Measurements from ENCODE around the gene SH3BP1.
A peak's percentile ranks its signal among the peaks of the same experiment; 100 is the strongest.

Gene SH3BP1

DNA sequence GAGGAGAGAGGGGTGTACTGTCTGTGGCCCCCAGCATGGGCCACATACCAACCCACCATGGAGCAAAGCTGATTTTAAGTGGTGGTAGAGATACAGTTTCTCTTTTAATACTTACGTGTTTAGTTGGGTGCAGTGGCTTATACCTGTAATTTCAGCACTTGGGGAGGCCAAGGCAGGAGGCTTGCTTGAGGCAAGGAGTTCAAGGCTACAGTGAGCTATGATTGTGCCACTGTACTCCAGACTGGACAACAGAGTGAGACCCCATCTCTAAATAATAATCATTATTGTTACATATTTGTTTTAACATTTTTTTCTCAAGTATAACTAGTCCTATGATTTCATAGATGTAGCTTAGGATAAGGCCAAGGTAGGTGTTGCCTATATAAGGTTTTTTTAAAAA lies 22.0 kb upstream of the SH3BP1 start:
- no peak overlapping the region for H3K4me3 ChIP-seq (ENCODE audit: low read depth, low read length)
- TF ChIP-seq, protein P1, sequence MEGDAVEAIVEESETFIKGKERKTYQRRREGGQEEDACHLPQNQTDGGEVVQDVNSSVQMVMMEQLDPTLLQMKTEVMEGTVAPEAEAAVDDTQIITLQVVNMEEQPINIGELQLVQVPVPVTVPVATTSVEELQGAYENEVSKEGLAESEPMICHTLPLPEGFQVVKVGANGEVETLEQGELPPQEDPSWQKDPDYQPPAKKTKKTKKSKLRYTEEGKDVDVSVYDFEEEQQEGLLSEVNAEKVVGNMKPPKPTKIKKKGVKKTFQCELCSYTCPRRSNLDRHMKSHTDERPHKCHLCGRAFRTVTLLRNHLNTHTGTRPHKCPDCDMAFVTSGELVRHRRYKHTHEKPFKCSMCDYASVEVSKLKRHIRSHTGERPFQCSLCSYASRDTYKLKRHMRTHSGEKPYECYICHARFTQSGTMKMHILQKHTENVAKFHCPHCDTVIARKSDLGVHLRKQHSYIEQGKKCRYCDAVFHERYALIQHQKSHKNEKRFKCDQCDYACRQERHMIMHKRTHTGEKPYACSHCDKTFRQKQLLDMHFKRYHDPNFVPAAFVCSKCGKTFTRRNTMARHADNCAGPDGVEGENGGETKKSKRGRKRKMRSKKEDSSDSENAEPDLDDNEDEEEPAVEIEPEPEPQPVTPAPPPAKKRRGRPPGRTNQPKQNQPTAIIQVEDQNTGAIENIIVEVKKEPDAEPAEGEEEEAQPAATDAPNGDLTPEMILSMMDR (IDR thresholded peaks at IDR 0.05; ENCODE audit: borderline replicate concordance, insufficient read depth, low read depth, low read length), result no peak

DNA sequence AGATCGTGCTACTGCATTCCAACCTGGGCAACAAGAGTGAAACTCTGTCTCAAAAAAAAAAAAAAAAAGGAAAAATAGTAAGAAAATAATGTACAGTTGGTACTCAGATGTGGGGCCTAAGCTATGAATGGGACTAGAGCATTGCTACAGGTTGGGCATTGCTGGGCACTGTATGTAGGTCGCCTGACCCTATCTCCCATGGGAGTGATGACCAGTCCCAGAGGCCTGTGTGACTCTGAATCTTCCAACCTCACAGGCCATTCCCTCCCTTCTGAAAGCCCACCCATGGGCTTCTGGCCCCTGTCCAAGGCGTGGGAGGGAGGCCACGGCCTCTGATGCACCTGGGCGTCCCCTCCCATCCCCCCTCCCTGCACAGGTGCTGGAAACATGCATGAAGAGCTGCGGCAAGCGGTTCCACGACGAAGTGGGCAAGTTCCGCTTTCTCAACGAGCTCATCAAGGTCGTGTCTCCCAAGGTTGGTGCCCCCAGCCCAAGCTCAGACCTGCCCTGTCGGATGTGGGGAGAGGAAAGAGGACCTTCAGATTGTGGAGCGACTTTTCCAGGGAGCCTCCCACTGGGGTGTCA lies 21.3 kb upstream of the SH3BP1 start:
- H3K4me3 ChIP-seq (ENCODE audit: low read depth, low read length), result no peak overlapping the region
- TF ChIP-seq, protein P1 (IDR thresholded peaks at IDR 0.05; ENCODE audit: borderline replicate concordance, insufficient read depth, low read depth, low read length), result no peak

DNA sequence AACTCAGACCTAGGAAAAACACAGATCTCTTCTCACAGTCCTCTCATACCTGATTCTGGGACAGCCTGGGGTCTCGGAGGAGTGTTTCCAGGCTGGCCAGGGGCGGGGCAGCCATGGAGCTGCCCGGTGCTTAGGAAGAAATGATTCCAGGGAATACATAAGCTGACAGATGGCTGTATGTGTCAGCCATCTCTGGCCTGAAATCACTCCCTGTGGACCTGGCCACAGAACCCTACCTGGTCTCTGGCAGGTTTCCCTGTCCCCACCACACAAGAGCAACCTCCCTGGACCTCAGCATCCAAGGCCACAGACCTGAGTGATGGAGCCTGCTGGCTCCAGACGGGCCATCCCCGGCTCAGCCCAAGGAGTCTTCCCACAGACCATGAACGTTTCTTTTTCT lies 20.8 kb upstream of the SH3BP1 start:
- TF ChIP-seq, protein P1 (IDR thresholded peaks at IDR 0.05; ENCODE audit: borderline replicate concordance, insufficient read depth, low read depth, low read length), result no peak
- H3K4me3 ChIP-seq (ENCODE audit: low read depth, low read length), result no peak overlapping the region

DNA sequence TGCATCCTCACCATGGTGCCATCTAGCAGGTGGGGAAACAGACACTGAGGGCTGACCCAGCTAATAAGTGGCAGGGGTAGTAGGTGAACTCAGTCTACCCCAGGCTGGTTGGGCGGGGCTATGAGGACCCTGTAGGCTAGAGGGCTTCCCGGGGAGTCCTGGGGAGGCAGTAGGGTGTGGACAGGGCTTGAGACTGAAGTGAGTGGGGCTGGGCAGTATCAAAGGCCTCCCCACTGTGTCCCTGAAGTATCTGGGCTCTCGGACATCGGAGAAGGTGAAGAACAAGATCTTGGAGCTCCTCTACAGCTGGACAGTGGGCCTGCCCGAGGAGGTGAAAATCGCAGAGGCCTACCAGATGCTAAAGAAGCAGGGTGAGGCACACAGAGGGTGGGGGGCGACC lies 19.5 kb upstream of the SH3BP1 start:
- TF ChIP-seq, protein P1 (IDR thresholded peaks at IDR 0.05; ENCODE audit: borderline replicate concordance, insufficient read depth, low read depth, low read length), result no peak
- no peak overlapping the region for H3K4me3 ChIP-seq (ENCODE audit: low read depth, low read length)

DNA sequence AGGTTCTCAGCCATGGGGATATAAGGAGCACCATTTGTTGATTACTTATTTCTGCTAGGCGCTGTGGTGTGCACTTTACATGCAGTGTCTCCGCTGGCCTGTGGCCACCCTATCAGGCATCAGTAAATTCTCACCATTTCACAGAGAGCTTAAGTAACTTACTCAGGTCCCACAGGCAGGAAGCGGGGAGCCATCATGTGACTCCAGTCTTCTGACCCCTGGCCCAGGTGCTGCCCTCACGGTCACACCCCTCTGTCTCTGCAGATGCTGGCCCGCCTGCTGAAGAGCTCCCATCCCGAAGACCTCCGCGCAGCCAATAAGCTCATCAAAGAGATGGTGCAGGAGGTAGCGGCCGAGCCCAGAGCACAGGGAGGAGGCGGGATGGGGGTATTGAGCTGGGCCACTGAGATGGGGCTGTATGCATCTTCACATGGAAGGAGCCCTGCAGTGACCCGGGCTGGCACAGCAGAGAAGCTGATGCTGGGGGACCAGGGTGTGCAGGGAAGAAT lies 18.1 kb upstream of the SH3BP1 start:
- TF ChIP-seq, protein P1 (IDR thresholded peaks at IDR 0.05; ENCODE audit: borderline replicate concordance, insufficient read depth, low read depth, low read length), result no peak
- no peak overlapping the region for H3K4me3 ChIP-seq (ENCODE audit: low read depth, low read length)

DNA sequence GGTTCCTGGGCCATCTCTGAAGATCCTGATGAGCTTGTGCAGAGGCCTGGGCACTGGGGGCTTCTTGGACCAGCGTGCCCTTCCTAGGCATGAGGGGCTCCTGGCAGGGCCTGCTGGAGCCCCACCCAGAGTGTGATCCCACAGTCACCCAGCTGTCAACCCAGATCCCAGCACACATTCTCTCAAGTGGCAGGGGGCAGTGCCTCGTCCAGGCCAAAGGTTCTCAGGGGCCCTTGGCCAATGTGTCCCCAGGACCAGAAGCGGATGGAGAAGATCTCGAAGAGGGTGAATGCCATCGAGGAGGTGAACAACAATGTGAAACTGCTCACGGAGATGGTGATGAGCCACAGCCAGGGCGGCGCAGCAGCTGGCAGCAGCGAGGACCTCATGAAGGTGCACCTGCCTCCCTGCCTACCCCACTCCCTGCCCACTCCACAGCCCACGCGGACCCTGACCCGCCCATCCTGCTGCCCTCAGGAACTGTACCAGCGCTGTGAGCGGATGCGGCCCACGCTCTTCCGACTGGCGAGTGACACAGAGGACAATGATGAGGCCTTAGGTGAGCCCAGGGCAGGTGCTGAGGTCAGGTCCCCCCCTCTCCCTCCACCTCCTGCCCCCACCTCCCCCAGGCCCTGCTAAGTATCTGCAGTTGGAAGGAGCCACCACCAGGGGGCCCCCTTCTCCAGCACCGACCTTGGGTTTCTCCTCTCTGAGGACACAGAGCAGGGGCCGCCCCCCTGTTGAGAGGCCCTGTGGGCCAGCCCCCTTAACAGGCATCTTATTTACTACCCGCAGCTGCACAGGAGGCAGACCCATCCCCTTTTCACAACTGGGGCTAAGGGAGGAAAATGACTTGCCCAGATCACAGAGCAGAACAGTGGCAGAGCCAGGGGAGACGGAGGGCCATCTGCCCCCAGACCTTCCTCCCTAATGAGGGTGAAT lies 16.1 kb upstream of the SH3BP1 start:
- H3K4me3 ChIP-seq (ENCODE audit: low read depth, low read length), result no peak overlapping the region
- TF ChIP-seq, protein P1 (IDR thresholded peaks at IDR 0.05; ENCODE audit: borderline replicate concordance, insufficient read depth, low read depth, low read length), result peak; percentile 75

All from GM12875 (cell line).